SK-N-SH treated with all-trans-retinoic acid at 6 μM for 48 hours (cell line): Measurements from ENCODE around the gene ANKRD11.

Source experiments
- ATAC-seq: fragments of 200-7000 bp; cut with Tn5 transposase; 3 replicates; pipeline ENCODE4 v1.9.1; 2020; ENCODE audit warnings: mild to moderate bottlenecking, moderate library complexity
- ARNTL ChIP-seq: fragments of 450-650 bp; formaldehyde crosslinking; IDR thresholded peaks from 2 replicates; pipeline ENCODE4 v1.5.0; 2020; ENCODE audit warnings: low read depth, mild to moderate bottlenecking, moderate library complexity, borderline replicate concordance
- BACH2 ChIP-seq: fragments of 250-450 bp; sonication (Bioruptor Pico); IDR thresholded peaks from 2 replicates; pipeline ENCODE4 v1.9.0; 2021; ENCODE audit warnings: mild to moderate bottlenecking, borderline replicate concordance
- CSDC2 ChIP-seq: fragments of 250-450 bp; sonication (Bioruptor Pico); IDR thresholded peaks from 2 replicates; pipeline ENCODE4 v1.5.0; 2020; ENCODE audit warnings: mild to moderate bottlenecking, moderate library complexity
- ESRRG ChIP-seq: fragments of 250-450 bp; sonication (Bioruptor Pico); IDR thresholded peaks from 2 replicates; pipeline ENCODE4 v1.6.1; 2021; ENCODE audit warnings: mild to moderate bottlenecking
- GLIS3 ChIP-seq: fragments of 250-450 bp; sonication (Bioruptor Pico); IDR thresholded peaks from 2 replicates; pipeline ENCODE4 v1.5.0; 2020; ENCODE audit warnings: mild to moderate bottlenecking, moderate library complexity
- ISL1 ChIP-seq: fragments of 250-450 bp; sonication (Bioruptor Pico); IDR thresholded peaks from 2 replicates; pipeline ENCODE4 v2.1.2; 2022; ENCODE audit warnings: mild to moderate bottlenecking, moderate library complexity
- OSR1 ChIP-seq: fragments of 250-450 bp; sonication (Bioruptor Pico); IDR thresholded peaks from 2 replicates; pipeline ENCODE4 v1.8.0; 2022; ENCODE audit warnings: moderate library complexity, mild to moderate bottlenecking, inconsistent platforms
- PATZ1 ChIP-seq: fragments of 250-450 bp; sonication (Bioruptor Pico); IDR thresholded peaks from 2 replicates; pipeline ENCODE4 v1.8.0; 2020; ENCODE audit warnings: mild to moderate bottlenecking, moderate library complexity, borderline replicate concordance
- POU6F1 ChIP-seq: fragments of 250-450 bp; sonication (Bioruptor Pico); IDR thresholded peaks from 2 replicates; pipeline ENCODE4 v1.8.0; 2021; ENCODE audit warnings: low read depth, mild to moderate bottlenecking, moderate library complexity, borderline replicate concordance
- PPARA ChIP-seq: fragments of 250-450 bp; sonication (Bioruptor Pico); IDR thresholded peaks from 2 replicates; pipeline ENCODE4 v1.5.0; 2020; ENCODE audit warnings: mild to moderate bottlenecking, borderline replicate concordance
- RARB ChIP-seq: fragments of 250-450 bp; sonication (Bioruptor Pico); IDR thresholded peaks from 2 replicates; pipeline ENCODE4 v1.8.0; 2021; ENCODE audit warnings: mild to moderate bottlenecking, moderate library complexity
- SNAI2 ChIP-seq: fragments of 250-450 bp; sonication (Bioruptor Pico); IDR thresholded peaks from 2 replicates; pipeline ENCODE4 v1.5.0; 2020; ENCODE audit warnings: mild to moderate bottlenecking, moderate library complexity
- TCF4 ChIP-seq: fragments of 250-450 bp; sonication (Bioruptor Pico); IDR thresholded peaks from 2 replicates; pipeline ENCODE4 v1.8.0; 2021; ENCODE audit warnings: mild to moderate bottlenecking, moderate library complexity, borderline replicate concordance
- ZC3H10 ChIP-seq: fragments of 250-450 bp; sonication (Bioruptor Pico); IDR thresholded peaks from 2 replicates; pipeline ENCODE4 v1.5.1; 2021; ENCODE audit warnings: mild to moderate bottlenecking, moderate library complexity
- ZFP3 ChIP-seq: fragments of 250-450 bp; sonication (Bioruptor Pico); IDR thresholded peaks from 2 replicates; pipeline ENCODE4 v1.5.0; 2020; ENCODE audit warnings: mild to moderate bottlenecking, moderate library complexity
- ZFP30 ChIP-seq: fragments of 450-650 bp; formaldehyde crosslinking; IDR thresholded peaks from 2 replicates; pipeline ENCODE4 v1.5.0; 2022; ENCODE audit warnings: mild to moderate bottlenecking, moderate library complexity
- ZNF565 ChIP-seq: fragments of 450-650 bp; formaldehyde crosslinking; conservative IDR thresholded peaks from 2 replicates; pipeline ENCODE4 v1.5.0; 2020; ENCODE audit warnings: low read depth, mild to moderate bottlenecking, moderate library complexity
- ZNF70 ChIP-seq: fragments of 450-650 bp; formaldehyde crosslinking; IDR thresholded peaks from 2 replicates; pipeline ENCODE4 v1.5.0; 2020; ENCODE audit warnings: mild to moderate bottlenecking, moderate library complexity
- ZNF8 ChIP-seq: fragments of 450-650 bp; formaldehyde crosslinking; IDR thresholded peaks from 2 replicates; pipeline ENCODE4 v1.5.0; 2020; ENCODE audit warnings: mild to moderate bottlenecking, moderate library complexity
- TF ChIP-seq, protein P1 (sequence below): fragments of 250-450 bp; sonication (Bioruptor Pico); IDR thresholded peaks from 2 replicates; pipeline ENCODE4 v1.5.1; 2021; ENCODE audit warnings: mild to moderate bottlenecking, moderate library complexity
- TF ChIP-seq, protein P2 (sequence below): fragments of 250-450 bp; sonication (Bioruptor Pico); IDR thresholded peaks from 2 replicates; pipeline ENCODE4 v1.5.0; 2020; ENCODE audit warnings: mild to moderate bottlenecking, moderate library complexity

Gene ANKRD11

GRCh38 chr16:89446136-89446974 lies 44.0 kb downstream of the ANKRD11 start:
- TF ChIP-seq SNAI2 (CRISPR knock-in tag): no peak
- ATAC-seq: no peak

DNA sequence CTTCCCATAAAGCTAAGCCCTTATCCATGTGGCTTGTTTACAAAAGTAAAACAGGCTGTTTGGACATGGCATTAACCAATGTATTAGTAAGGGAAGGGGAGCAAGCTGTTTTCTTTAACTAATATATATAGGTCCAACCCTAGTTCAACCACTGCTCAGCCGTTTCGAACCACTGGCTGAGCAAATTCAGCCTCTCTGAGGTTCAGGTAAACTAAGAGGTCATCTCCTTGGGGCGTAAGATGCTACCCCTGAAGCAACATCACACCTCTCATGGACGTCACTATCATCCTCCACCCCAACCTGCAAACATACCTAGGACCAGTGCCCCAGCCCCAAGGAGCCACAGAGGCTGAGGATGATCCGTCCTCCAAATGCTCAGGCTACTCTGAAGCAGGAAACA lies 45.2 kb downstream of the ANKRD11 start:
- ATAC-seq: no peak
- TF ChIP-seq RARB (CRISPR knock-in tag) (no peak), ZNF565 (CRISPR knock-in tag) (no peak), BACH2 (no peak), POU6F1 (CRISPR knock-in tag) (no peak), ZNF70 (no peak), ESRRG (CRISPR knock-in tag) (no peak), ZFP30 (no peak), ZFP3 (no peak), ARNTL (CRISPR knock-in tag) (no peak), OSR1 (CRISPR knock-in tag) (no peak), ZNF8 (CRISPR knock-in tag) (no peak), SNAI2 (CRISPR knock-in tag) (no peak), GLIS3 (CRISPR knock-in tag) (no peak), TCF4 (CRISPR knock-in tag) (no peak), CSDC2 (CRISPR knock-in tag) (no peak), PPARA (no peak), ZC3H10 (CRISPR knock-in tag) (no peak), ISL1 (CRISPR knock-in tag) (no peak)
- TF ChIP-seq, protein P1, sequence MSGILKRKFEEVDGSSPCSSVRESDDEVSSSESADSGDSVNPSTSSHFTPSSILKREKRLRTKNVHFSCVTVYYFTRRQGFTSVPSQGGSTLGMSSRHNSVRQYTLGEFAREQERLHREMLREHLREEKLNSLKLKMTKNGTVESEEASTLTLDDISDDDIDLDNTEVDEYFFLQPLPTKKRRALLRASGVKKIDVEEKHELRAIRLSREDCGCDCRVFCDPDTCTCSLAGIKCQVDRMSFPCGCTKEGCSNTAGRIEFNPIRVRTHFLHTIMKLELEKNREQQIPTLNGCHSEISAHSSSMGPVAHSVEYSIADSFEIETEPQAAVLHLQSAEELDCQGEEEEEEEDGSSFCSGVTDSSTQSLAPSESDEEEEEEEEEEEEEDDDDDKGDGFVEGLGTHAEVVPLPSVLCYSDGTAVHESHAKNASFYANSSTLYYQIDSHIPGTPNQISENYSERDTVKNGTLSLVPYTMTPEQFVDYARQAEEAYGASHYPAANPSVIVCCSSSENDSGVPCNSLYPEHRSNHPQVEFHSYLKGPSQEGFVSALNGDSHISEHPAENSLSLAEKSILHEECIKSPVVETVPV (CRISPR knock-in tag): no peak
- TF ChIP-seq, protein P2, sequence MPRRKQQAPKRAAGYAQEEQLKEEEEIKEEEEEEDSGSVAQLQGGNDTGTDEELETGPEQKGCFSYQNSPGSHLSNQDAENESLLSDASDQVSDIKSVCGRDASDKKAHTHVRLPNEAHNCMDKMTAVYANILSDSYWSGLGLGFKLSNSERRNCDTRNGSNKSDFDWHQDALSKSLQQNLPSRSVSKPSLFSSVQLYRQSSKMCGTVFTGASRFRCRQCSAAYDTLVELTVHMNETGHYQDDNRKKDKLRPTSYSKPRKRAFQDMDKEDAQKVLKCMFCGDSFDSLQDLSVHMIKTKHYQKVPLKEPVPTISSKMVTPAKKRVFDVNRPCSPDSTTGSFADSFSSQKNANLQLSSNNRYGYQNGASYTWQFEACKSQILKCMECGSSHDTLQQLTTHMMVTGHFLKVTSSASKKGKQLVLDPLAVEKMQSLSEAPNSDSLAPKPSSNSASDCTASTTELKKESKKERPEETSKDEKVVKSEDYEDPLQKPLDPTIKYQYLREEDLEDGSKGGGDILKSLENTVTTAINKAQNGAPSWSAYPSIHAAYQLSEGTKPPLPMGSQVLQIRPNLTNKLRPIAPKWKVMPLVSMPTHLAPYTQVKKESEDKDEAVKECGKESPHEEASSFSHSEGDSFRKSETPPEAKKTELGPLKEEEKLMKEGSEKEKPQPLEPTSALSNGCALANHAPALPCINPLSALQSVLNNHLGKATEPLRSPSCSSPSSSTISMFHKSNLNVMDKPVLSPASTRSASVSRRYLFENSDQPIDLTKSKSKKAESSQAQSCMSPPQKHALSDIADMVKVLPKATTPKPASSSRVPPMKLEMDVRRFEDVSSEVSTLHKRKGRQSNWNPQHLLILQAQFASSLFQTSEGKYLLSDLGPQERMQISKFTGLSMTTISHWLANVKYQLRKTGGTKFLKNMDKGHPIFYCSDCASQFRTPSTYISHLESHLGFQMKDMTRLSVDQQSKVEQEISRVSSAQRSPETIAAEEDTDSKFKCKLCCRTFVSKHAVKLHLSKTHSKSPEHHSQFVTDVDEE: no peak

- TF ChIP-seq, protein P1 (CRISPR knock-in tag): no peak
- no peak for TF ChIP-seq ZNF70
- no peak for TF ChIP-seq GLIS3 (CRISPR knock-in tag)
- TF ChIP-seq ARNTL (CRISPR knock-in tag): no peak
- TF ChIP-seq ZC3H10 (CRISPR knock-in tag): no peak
- TF ChIP-seq ISL1 (CRISPR knock-in tag): no peak
- TF ChIP-seq TCF4 (CRISPR knock-in tag): no peak
- no peak for TF ChIP-seq RARB (CRISPR knock-in tag)
- no peak for TF ChIP-seq ZFP3
- no peak for TF ChIP-seq PPARA
- no peak for TF ChIP-seq ZFP30
- no peak for TF ChIP-seq PATZ1 (CRISPR knock-in tag)
- TF ChIP-seq CSDC2 (CRISPR knock-in tag): no peak
- TF ChIP-seq OSR1 (CRISPR knock-in tag): no peak
- TF ChIP-seq POU6F1 (CRISPR knock-in tag): no peak
- no peak for TF ChIP-seq BACH2
- TF ChIP-seq ESRRG (CRISPR knock-in tag): no peak
- TF ChIP-seq, protein P2: no peak
- TF ChIP-seq ZNF565 (CRISPR knock-in tag): no peak
- no peak for ATAC-seq
These were observed 45.6 kb downstream of the ANKRD11 start for GRCh38 chr16:89444728-89445127.
